GM19438 (cell line): ENCODE measurements around the gene UNC13B.
"Not testable (repeated sequence)": the region's sequence is repeated elsewhere in the genome, so short reads cannot be mapped to it uniquely, and the experiment has no call there.

Source experiments
- ATAC-seq: cut with Tn5 transposase; IDR thresholded peaks from one replicate; pipeline ENCODE4 v1.9.1; 2021; ENCODE audit warnings: low read depth; ENCODE audit not compliant: unreplicated experiment

Gene UNC13B

GRCh38 chr9:35364817-35365585 is 203.2 kb downstream of the UNC13B start:
- ATAC-seq = no peak

DNA sequence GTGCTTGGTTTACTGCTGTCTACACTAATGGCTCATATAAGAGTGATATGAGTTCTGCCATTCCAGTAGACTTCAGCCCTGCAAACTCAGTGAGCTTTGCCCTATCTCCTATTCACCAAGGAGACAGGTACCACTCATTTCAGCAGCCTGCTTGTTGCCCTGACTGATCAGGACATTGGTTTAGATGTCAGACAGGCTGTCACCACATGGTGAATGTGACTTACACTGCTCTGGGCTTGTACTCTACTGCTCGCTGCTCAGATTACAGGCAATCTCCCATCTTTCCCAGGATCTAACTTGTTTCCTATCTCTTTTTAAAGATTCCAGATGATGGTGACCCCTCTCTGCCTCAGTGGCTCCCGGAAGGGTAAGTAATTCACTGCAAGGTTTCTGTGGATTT is 204.8 kb downstream of the UNC13B start:
- no peak for ATAC-seq

- no peak for ATAC-seq
These were observed 205.6 kb downstream of the UNC13B start for GRCh38 chr9:35367451-35367850.

- no peak for ATAC-seq
These were observed 208.4 kb downstream of the UNC13B start for GRCh38 chr9:35370241-35370640.

- ATAC-seq = no peak
These were observed 212.6 kb downstream of the UNC13B start for GRCh38 chr9:35374436-35374835.

GRCh38 chr9:35374910-35375309 is 213.1 kb downstream of the UNC13B start:
- ATAC-seq = no peak

- no peak for ATAC-seq
These were observed 218.2 kb downstream of the UNC13B start for GRCh38 chr9:35380039-35380438.

GRCh38 chr9:35380619-35381018 is 218.8 kb downstream of the UNC13B start:
- no peak for ATAC-seq

DNA sequence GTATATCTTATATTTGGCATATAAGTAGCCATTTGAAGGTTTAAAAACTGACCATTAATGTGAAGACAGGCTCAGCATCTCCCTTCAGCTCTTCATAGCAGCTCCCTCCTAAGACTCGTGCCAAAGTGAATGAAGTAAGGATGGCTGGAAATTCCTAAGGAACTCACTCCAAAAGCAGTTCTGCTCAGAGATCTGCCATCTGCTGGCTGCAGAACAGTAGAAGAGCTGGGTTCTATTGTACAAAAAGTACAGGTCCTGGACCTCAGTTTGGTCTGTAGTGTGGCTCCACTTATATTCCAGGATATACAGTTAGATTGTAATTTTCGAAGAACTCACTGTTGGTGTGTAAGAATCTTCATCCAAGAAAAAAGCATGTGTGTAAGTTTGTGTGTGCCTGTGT is 223.2 kb downstream of the UNC13B start:
- no peak for ATAC-seq

DNA sequence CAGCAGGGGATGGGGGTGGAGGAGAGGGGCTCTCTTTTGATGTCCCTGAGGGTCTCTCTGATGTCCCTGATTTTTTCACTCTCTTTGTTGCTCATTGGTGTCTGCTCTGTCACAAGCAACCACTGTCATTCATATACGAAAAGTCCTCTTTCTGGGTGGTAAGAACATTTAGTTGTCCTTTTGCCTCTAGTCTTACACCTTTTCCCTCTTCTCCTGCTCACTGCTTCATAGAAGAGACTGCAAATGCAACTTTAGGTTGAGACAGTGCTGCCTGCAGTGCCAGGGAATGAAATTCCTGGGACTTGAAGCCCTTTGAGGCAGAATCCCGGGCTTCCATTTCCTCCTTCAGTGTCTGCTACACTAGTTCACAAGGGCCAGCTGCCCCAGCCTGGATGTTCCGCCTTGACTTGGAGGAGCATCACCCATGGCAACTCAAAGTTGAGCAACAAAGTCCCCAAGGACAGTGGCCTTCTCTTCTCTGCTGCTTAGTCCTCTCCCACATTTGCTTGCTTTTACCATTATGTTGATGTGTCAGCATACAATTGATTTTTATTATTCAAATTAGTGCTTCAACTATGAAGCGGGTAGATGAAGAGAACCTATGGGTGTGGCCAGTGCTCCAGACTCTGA is 233.4 kb downstream of the UNC13B start:
- no peak for ATAC-seq

DNA sequence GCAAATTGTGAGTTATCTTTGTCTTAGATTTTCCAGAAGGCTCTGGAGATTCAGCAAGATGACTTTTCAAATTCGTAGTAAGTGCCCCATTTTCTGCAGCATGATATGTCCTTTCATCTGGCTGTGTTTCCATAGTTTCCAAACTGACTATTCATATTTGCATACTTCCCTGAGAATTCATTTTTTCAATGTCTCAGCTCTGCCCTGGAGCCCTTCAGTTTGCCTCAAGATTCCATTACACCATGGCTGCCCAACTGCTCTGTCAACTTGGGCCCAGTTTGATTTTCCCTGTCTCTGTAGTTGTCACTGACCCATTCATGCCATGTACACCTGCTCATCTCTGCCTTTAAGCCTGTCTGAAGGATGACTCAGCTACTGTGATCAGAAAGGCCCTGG is 233.9 kb downstream of the UNC13B start:
- no peak for ATAC-seq

DNA sequence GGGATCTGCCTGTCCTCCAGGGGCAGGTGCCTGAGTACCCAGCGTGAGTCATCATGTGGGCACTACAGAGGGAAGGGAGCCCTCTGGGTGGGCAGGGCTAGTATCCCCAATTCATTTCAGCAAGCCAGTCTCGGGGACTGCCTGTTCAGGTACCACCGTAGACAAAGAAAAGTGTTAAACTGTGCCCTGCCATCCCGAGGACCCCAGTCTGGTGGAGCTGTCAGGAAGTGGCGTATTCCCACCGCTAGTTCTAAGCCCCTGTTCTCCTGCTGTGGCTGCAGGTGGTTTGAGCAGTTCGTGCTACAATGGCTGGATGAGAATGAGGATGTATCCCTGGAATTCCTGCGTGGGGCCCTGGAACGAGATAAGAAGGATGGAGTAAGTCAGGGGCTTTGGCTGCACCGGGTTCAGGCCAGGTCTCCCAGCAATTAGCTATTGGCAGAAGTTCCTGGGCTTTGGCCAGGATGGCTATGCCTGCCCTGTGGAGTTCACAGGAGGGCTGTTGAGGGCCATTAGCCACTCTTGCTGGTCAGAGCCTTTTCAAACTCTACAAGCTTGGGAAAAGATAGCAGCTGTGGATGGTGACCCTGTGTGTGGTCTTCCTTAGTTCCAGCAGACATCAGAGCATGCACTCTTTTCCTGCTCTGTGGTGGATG is 234.9 kb downstream of the UNC13B start:
- no peak for ATAC-seq

DNA sequence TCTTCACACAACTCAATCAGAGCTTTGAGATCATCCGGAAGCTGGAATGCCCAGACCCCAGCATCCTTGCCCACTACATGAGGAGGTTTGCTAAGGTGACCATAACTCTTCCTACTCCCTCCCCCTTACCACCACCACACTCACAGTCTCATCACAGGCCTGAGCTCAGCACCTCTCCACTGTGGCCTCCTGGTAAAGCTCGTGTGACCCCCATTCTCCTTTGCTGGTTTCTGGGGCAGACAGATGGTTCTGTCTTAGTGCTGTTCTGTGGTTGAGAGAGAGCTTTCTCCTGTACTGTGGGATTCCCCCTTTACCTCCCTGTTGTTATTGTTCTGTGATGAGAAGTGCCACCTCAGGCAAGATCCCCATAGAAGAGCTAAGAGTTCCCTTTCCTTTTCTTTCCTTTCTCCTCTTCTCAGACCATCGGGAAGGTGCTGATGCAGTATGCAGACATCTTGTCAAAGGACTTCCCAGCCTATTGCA is 235.4 kb downstream of the UNC13B start:
- ATAC-seq = no peak

- ATAC-seq = no peak
These were observed 236.1 kb downstream of the UNC13B start for GRCh38 chr9:35397923-35398322.

DNA sequence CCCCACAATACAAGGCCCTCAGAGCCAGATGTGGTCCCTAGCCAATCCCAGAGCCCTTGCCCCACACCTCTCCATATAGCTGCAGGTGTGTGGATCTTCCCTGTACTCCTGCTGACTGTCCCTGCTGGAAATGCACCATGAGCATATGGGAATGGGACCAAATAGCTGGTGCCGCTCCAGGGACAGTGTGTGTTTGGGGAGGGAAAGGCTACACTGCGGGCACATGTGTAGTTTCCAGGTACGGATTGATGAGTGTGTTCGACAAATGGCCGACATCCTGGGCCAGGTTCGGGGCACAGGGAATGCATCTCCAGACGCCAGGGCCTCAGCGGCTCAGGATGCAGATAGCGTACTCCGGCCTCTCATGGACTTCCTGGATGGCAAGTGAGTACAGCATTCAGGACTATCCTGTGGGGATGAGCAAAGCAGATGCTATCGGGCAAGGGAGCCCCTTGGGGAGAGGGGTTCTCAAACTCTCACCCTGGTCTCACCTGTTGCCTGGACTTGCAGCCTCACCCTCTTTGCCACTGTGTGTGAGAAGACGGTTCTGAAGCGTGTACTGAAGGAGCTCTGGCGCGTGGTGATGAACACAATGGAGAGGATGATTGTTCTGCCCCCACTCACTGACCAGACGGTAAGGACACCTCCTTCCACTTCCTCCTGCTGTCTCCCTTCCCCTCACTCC is 237.0 kb downstream of the UNC13B start:
- no peak for ATAC-seq

DNA sequence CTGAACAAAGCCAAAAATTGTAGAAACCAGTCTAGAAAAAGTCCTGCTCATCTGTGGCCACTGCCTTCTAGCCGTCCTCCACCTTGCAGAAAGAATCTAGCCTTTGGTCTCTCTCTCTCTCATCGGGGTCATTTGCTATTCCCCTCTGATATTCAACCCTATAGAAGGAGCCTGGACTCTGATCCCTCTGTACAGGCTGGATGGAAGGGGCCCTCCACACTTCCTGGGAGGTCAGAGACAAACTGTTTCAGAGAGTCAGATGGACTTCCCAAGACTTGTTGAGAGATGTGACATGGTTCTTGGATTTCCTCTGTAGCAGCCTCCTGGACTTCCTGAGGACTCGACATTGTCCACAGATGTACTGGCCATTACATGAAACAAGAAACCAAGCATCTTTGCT is 243.1 kb downstream of the UNC13B start:
- no peak for ATAC-seq

DNA sequence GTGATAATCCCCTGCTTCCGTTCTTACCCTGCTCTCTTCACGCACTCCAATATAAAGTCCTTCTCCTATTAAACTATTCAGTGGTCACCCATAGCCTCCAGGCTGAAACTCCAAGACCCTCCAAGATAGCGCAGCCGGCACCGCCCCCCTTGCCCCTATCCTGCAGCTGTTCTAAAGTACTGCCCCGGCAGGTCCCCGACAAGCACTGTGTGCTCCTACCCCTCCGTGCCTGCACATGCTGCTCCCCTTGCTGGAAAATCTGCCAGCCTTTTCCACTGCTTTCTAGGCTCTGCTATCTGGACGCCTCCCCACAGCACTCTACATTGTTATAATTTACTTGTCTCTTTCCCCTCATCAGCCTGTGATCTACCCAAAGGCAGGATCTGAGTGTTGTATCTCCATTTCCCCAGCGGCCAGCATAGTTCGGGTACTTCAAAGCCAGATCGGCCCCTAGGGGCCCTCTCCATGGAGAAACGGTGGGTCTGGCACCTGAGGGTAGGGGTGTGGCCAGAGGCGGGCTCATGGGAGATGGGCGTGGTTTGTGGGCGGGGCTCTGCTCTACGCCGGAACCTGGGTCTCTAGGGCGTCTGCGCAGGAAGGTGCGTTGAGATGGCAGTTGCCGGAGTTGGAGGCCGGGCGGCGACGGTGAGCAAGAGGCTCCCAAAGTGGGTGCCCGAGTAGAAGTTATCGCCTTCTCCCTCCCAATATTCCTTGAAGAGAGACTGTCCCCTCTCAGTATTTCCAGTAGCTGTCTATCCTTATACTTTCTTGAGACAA is 244.6 kb downstream of the UNC13B start:
- ATAC-seq = no peak

DNA sequence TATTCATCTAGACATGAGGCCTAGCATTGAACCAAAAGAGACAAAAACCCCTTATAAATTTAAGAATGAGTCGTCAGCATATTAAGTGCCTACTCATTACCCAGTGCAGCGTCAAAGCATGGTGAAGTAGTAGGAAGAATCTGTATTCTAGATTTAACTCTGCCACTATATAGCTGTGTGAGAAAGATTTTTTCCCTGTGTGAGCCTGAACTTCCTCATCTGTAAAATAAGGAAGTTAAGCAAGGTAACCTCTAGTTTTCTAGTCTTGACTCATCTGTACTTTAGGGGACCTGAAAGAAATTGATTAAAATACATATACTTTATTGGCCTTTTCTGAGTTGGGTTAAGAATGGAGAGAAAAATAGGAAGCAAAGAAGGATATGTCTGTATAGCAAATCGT is 246.0 kb downstream of the UNC13B start:
- no peak for ATAC-seq

DNA sequence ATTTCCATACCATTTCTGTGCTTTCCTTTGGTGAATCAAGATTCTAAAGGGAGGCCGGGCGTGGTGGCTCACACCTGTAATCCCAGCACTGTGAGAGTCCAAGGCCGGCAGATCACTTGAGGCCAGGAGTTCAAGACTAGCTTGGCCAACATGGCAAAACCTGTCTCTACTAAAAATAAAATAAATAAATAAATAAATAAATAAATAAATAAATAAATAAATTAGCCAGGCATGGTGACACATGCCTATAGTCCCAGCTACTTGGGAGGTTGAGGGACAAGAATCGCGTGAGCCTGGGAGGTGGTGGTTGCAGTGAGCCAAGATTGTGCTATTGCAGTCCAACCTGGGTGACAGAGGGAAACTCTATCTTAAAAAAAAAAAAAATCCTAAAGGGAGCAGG is 247.6 kb downstream of the UNC13B start:
- not testable (repeated sequence) for ATAC-seq

- no peak for ATAC-seq
These were observed 253.1 kb downstream of the UNC13B start for GRCh38 chr9:35414889-35415288.
